Endothelial cell of umbilical vein (primary cell): ENCODE data around the gene CMTM7. TPM values are rescaled to one million over a fixed set of nuclear protein-coding genes. Genes with fewer than 3 reads are reported as not detected.

Experiments
- BruUV-seq: library from RNA; stranded (reverse); fragments of 400-500 nt; replicated peaks from 2 replicates; lab custom pipeline; 2021; lab: Mats Ljungman, UMichigan
- CTCF ChIA-PET: fragments of 300-600, 350-600 bp; sonication (Branson Sonifier 250); formaldehyde crosslinking; loops from one replicate; lab custom pipeline; 2021; ENCODE audit warnings: antibody characterized with exemption, inconsistent platforms; lab: Charles Lee
- POLR2A ChIA-PET: fragments of 300-600, 350-600 bp; sonication (Branson Sonifier 250); formaldehyde crosslinking; loops from one replicate; lab custom pipeline; 2021; ENCODE audit warnings: antibody characterized with exemption, inconsistent platforms; lab: Charles Lee
- DNase-seq: peaks from one replicate; pipeline ENCODE4 v3.0.0-alpha.2; 2011; ENCODE audit warnings: low read depth, low spot score
- FAIRE-seq: peaks from 2 replicates; lab custom pipeline; 2011; peaks lifted over from hg19 to GRCh38; lab: Jason Lieb, UNC
- H2AFZ ChIP-seq: 2 replicates; pipeline ENCODE4 v1.6.0; 2012; ENCODE audit warnings: low read depth, low read length, control low read depth, inconsistent platforms
- H3K27ac ChIP-seq: 2 replicates; pipeline ENCODE4 v1.5.1; 2011; ENCODE audit warnings: low read depth, mild to moderate bottlenecking, control low read depth, low read length, moderate library complexity; ENCODE audit not compliant: insufficient read depth
- H3K27me3 ChIP-seq, 2 experiments: 2 replicates each; pipeline versions ENCODE4 v1.6.0 to v1.6.1; 2011; ENCODE audit warnings: low read length in 2 of 2, mixed read lengths in 1 of 2; ENCODE audit not compliant: control insufficient read depth in 2 of 2, insufficient read depth in 2 of 2
- H3K36me3 ChIP-seq, 2 experiments: 2 replicates in 1 of 2; 3 replicates in 1 of 2; pipeline ENCODE4 v1.5.1; 2011; ENCODE audit warnings: low read length in 2 of 2, mild to moderate bottlenecking in 1 of 2, moderate library complexity in 1 of 2; ENCODE audit not compliant: control insufficient read depth in 2 of 2, insufficient read depth in 2 of 2; ENCODE audit errors: extremely low read depth in 1 of 2
- H3K4me1 ChIP-seq: 3 replicates; pipeline ENCODE4 v1.5.1; 2011; ENCODE audit warnings: mild to moderate bottlenecking, low read length; ENCODE audit not compliant: control insufficient read depth, insufficient read depth; ENCODE audit errors: extremely low read depth
- H3K4me2 ChIP-seq: 2 replicates; pipeline ENCODE4 v1.6.1; 2011; ENCODE audit warnings: low read length, control low read depth, mixed read lengths; ENCODE audit not compliant: insufficient read depth
- H3K4me3 ChIP-seq, 3 experiments: fragments of 200-600 bp in 1 of 3; sonication (generic), shearing (Covaris generic) in 1 of 3; replicated peaks in 1 of 3; 2 replicates each; pipeline ENCODE4 v1.5.1; 2011 to 2016; ENCODE audit warnings: control low read depth in 3 of 3, low read length in 3 of 3, mild to moderate bottlenecking in 2 of 3, inconsistent platforms in 1 of 3, low read depth in 1 of 3, moderate library complexity in 1 of 3; ENCODE audit not compliant: insufficient read depth in 1 of 3
- H3K79me2 ChIP-seq: 2 replicates; pipeline ENCODE4 v1.6.0; 2012; ENCODE audit warnings: low read length, inconsistent platforms; ENCODE audit not compliant: control insufficient read depth, insufficient read depth
- H3K9ac ChIP-seq: replicated peaks from 2 replicates; pipeline ENCODE3; 2011; ENCODE audit warnings: low read length, control low read depth; ENCODE audit not compliant: insufficient read depth; ENCODE audit errors: extremely low read depth
- H3K9me1 ChIP-seq: replicated peaks from 3 replicates; pipeline ENCODE4 v1.6.0; 2011; ENCODE audit warnings: mild to moderate bottlenecking, low read length; ENCODE audit not compliant: control insufficient read depth, insufficient read depth; ENCODE audit errors: extremely low read depth
- H3K9me3 ChIP-seq: replicated peaks from 2 replicates; pipeline ENCODE4 v1.5.1; 2012; ENCODE audit warnings: low read length, inconsistent platforms; ENCODE audit not compliant: control insufficient read depth, insufficient read depth
- H4K20me1 ChIP-seq: replicated peaks from 2 replicates; pipeline ENCODE3; 2011; ENCODE audit warnings: mild to moderate bottlenecking, low read length; ENCODE audit not compliant: control insufficient read depth, insufficient read depth; ENCODE audit errors: extremely low read depth
- CTCF ChIP-seq, 2 donors: IDR thresholded peaks; 1 replicate in 1 of 2; 2 replicates in 1 of 2; pipeline ENCODE4 v1.5.1; 2011; ENCODE audit warnings: low read length in 2 of 2, mild to moderate bottlenecking in 2 of 2, moderate library complexity in 2 of 2, control low read depth in 1 of 2, inconsistent platforms in 1 of 2, low read depth in 1 of 2; ENCODE audit not compliant: insufficient read depth in 1 of 2; ENCODE audit errors: extremely low read depth in 1 of 2
- EZH2 ChIP-seq: IDR thresholded peaks from 2 replicates; pipeline ENCODE4 v1.6.1; 2012; ENCODE audit warnings: borderline replicate concordance, low read depth, mild to moderate bottlenecking, moderate library complexity, low read length, inconsistent platforms; ENCODE audit not compliant: severe bottlenecking
- FOS ChIP-seq: IDR thresholded peaks from 2 replicates; pipeline ENCODE4 v1.6.1; 2011; ENCODE audit warnings: mild to moderate bottlenecking, low read length, moderate library complexity, borderline replicate concordance; ENCODE audit not compliant: insufficient read depth
- GATA2 ChIP-seq: IDR thresholded peaks from 2 replicates; pipeline ENCODE4 v1.7.0; 2011; ENCODE audit warnings: low read depth, mild to moderate bottlenecking, moderate library complexity, mixed read lengths, low read length; ENCODE audit not compliant: insufficient read length, insufficient read depth
- JUN ChIP-seq: IDR thresholded peaks from 2 replicates; pipeline ENCODE4 v1.6.1; 2011; ENCODE audit warnings: borderline replicate concordance, low read depth; ENCODE audit not compliant: insufficient read length, insufficient read depth
- MAX ChIP-seq: IDR thresholded peaks from 2 replicates; pipeline ENCODE4 v1.6.1; 2011; ENCODE audit not compliant: insufficient read depth, insufficient read length
- MYC ChIP-seq: IDR thresholded peaks from one replicate; pipeline ENCODE4 v1.6.1; 2011; ENCODE audit warnings: mild to moderate bottlenecking, low read depth, low read length
- POLR2A ChIP-seq: IDR thresholded peaks from 2 replicates; pipeline ENCODE4 v1.6.1; 2012; ENCODE audit warnings: low read depth, mild to moderate bottlenecking, control low read depth, low read length
- POLR2AphosphoS5 ChIP-seq: IDR thresholded peaks from 2 replicates; pipeline ENCODE4 v1.6.1; 2012; ENCODE audit warnings: low read depth, mild to moderate bottlenecking, control low read depth, low read length, moderate library complexity; ENCODE audit not compliant: insufficient read depth
- dilution Hi-C: fragments of 300-500 bp; cut with MboI; formaldehyde crosslinking; loops from one replicate; pipeline ENCODE4 v1.15.0; 2019; ENCODE audit warnings: low sequenced_read_pairs; ENCODE audit not compliant: extremely low pct_ligation_motif_present
- intact Hi-C: fragments of 100-400 bp; cut with micrococcal nuclease; formaldehyde crosslinking; loops from one replicate; pipeline ENCODE4 v1.10.0; 2022
- polyA plus RNA-seq, 4 experiments: library from polyadenylated mRNA; depleted of rRNA in 3 of 4; stranded (reverse) in 3 of 4; unstranded in 1 of 4; fragments of >200 nt; gene quantifications; 2 replicates each; pipeline versions ENCODE4 v1.2.1 to v1.2.3, GENCODE V29; 2011 to 2012; ENCODE audit warnings: missing spikeins in 1 of 4
- total RNA-seq: library from RNA; stranded (reverse); gene quantifications from 2 replicates; pipeline ENCODE4 v1.2.3, GENCODE V29; 2021

CMTM7 gene
- total and polyA plus RNA-seq, 2 donors (not counting 3 experiments of a cell fraction or from before 2014, with no cell fraction given) = 44.7 to 88.5 TPM

GRCh38 chr3:32355751-32356291 is 35.8 kb upstream of the CMTM7 start:
- DNase-seq = peak; percentile 24
- Histone ChIP-seq H3K9ac (no peak overlapping the region), H3K79me2 (no peaks in the 10 kb centered on the region), H4K20me1 (no peaks in the 10 kb centered on the region), H3K36me3 (no peaks in the 10 kb centered on the region), H3K4me1 (peaks cover 11% of the 10 kb centered on the region), H3K27ac (no peak overlapping the region), H3K27me3 (no peaks in the 10 kb centered on the region), H3K9me1 (no peaks in the 10 kb centered on the region), H2AFZ (no peak overlapping the region), H3K9me3 (no peaks in the 10 kb centered on the region), H3K4me2 (no peak overlapping the region), H3K4me3 (no peak overlapping the region)
- BruUV-seq = no TSS peak
- intact Hi-C loops = no loop called here
- peak; percentile 72 for FAIRE-seq
- CTCF ChIA-PET = interaction anchor here (1.5 kb wide), 1 partner anchor 112 kb away, joined by 3 read pairs; no protein-coding TSS in a partner anchor
- TF ChIP-seq JUN (no peak), GATA2 (peak; percentile 38)
- dilution Hi-C loops = no loop called here
- POLR2A ChIA-PET = no interaction called here

GRCh38 chr3:32359766-32360492 is 31.7 kb upstream of the CMTM7 start:
- H3K4me2 ChIP-seq = no peak overlapping the region
- no peaks in the 10 kb centered on the region for H3K27me3 ChIP-seq
- H3K9ac ChIP-seq = no peak overlapping the region
- no peak overlapping the region for H2AFZ ChIP-seq
- DNase-seq (no peak), FAIRE-seq (no peak)
- peaks cover 11% of the 10 kb centered on the region for H3K4me1 ChIP-seq
- H3K9me1 ChIP-seq = no peaks in the 10 kb centered on the region
- no peaks in the 10 kb centered on the region for H3K79me2 ChIP-seq
- no peaks in the 10 kb centered on the region for H4K20me1 ChIP-seq
- no peak overlapping the region for H3K4me3 ChIP-seq
- no peak overlapping the region for H3K27ac ChIP-seq
- dilution Hi-C loops (no loop called here), intact Hi-C loops (no loop called here)
- no TSS peak for BruUV-seq
- H3K9me3 ChIP-seq = no peaks in the 10 kb centered on the region
- no peaks in the 10 kb centered on the region for H3K36me3 ChIP-seq
- CTCF ChIA-PET = interaction anchor here (2.3 kb wide), 1 partner anchor 108 kb away, joined by 9 read pairs; no protein-coding TSS in a partner anchor
- no peak for TF ChIP-seq GATA2
- TF ChIP-seq JUN = no peak
- no peak for TF ChIP-seq POLR2A
- no peak for TF ChIP-seq MAX
- TF ChIP-seq POLR2AphosphoS5 = no peak
- TF ChIP-seq EZH2 = no peak
- TF ChIP-seq MYC = no peak
- TF ChIP-seq CTCF (IDR thresholded peaks at IDR 0.05; ENCODE audit: extremely low read depth in 1 of 2, insufficient read depth in 1 of 2, low read depth in 1 of 2, low read length in 2 of 2) = no peak
- TF ChIP-seq FOS = no peak
- POLR2A ChIA-PET = no interaction called here
